ENCODE data around the gene PLXNA4.

DNA sequence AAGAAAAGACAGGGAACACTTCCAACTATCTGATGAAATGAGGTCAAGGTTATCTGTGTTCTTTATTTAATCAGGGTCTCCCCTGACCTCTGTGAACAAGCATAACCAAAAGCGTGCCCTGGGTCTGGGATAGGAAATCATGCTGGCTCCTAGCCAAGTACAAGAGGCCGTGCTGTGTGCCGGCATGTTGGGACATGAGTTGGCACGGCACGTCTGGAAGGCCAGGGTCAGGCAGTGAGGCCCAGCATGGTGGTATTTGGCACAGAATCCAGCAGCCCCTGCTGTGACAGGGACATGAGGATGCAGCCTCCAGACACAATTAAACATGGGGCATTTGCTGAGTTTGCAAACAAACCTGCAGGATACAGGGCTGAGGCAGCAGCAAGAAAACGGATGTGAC is 320.4 kb downstream of the PLXNA4 start:
- TF ChIP-seq, protein P1, sequence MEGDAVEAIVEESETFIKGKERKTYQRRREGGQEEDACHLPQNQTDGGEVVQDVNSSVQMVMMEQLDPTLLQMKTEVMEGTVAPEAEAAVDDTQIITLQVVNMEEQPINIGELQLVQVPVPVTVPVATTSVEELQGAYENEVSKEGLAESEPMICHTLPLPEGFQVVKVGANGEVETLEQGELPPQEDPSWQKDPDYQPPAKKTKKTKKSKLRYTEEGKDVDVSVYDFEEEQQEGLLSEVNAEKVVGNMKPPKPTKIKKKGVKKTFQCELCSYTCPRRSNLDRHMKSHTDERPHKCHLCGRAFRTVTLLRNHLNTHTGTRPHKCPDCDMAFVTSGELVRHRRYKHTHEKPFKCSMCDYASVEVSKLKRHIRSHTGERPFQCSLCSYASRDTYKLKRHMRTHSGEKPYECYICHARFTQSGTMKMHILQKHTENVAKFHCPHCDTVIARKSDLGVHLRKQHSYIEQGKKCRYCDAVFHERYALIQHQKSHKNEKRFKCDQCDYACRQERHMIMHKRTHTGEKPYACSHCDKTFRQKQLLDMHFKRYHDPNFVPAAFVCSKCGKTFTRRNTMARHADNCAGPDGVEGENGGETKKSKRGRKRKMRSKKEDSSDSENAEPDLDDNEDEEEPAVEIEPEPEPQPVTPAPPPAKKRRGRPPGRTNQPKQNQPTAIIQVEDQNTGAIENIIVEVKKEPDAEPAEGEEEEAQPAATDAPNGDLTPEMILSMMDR (IDR thresholded peaks at IDR 0.05) = no peak
- TF ChIP-seq POLR2A (IDR thresholded peaks at IDR 0.05) (no peak), POLR2AphosphoS5 (IDR thresholded peaks at IDR 0.05) (peak; percentile 12)

All from prostate gland (tissue), 2 donors.